Measurements from ENCODE around the gene CFAP299.
"Not testable (repeated sequence)": the region's sequence is repeated elsewhere in the genome, so short reads cannot be mapped to it uniquely, and the experiment has no call there.

The CFAP299 gene

GRCh38 chr4:80749558-80749957, 414.0 kb downstream of the CFAP299 start:
- DNase-seq: not testable (repeated sequence)

- DNase-seq: no peak
Measured at GRCh38 chr4:80751200-80751599, 415.7 kb downstream of the CFAP299 start.

- peak; percentile 1 for DNase-seq
Measured at GRCh38 chr4:80767944-80768343, 432.4 kb downstream of the CFAP299 start.

- DNase-seq: no peak
Measured at GRCh38 chr4:80776168-80776567, 440.6 kb downstream of the CFAP299 start.

GRCh38 chr4:80781431-80781830, 445.9 kb downstream of the CFAP299 start:
- no peak for DNase-seq

- no peak for DNase-seq
Measured at GRCh38 chr4:80787306-80787705, 451.8 kb downstream of the CFAP299 start.

- DNase-seq: no peak
Measured at GRCh38 chr4:80788798-80789197, 453.3 kb downstream of the CFAP299 start.

- DNase-seq: no peak
Measured at GRCh38 chr4:80790152-80790551, 454.6 kb downstream of the CFAP299 start.

- DNase-seq: peak; percentile 6
Measured at GRCh38 chr4:80793660-80794059, 458.1 kb downstream of the CFAP299 start.

- no peak for DNase-seq
Measured at GRCh38 chr4:80798082-80798481, 462.6 kb downstream of the CFAP299 start.

GRCh38 chr4:80800719-80801118, 465.2 kb downstream of the CFAP299 start:
- not testable (repeated sequence) for DNase-seq

GRCh38 chr4:80803337-80803736, 467.8 kb downstream of the CFAP299 start:
- DNase-seq: no peak

- no peak for DNase-seq
Measured at GRCh38 chr4:80806472-80806871, 470.9 kb downstream of the CFAP299 start.

- DNase-seq: no peak
Measured at GRCh38 chr4:80809039-80809729, 473.7 kb downstream of the CFAP299 start.

GRCh38 chr4:80811406-80811805, 475.9 kb downstream of the CFAP299 start:
- DNase-seq: no peak

- no peak for DNase-seq
Measured at GRCh38 chr4:80812145-80812544, 476.6 kb downstream of the CFAP299 start.

- no peak for DNase-seq
Measured at GRCh38 chr4:80814266-80814665, 478.7 kb downstream of the CFAP299 start.

- DNase-seq: peak; percentile 25
Measured at GRCh38 chr4:80831383-80832361, 496.1 kb downstream of the CFAP299 start.

GRCh38 chr4:80839281-80839680, 503.8 kb downstream of the CFAP299 start:
- no peak for DNase-seq

- no peak for DNase-seq
Measured at GRCh38 chr4:80839792-80840191, 504.3 kb downstream of the CFAP299 start.

GRCh38 chr4:80840396-80840795, 504.9 kb downstream of the CFAP299 start:
- DNase-seq: no peak

- DNase-seq: no peak
Measured at GRCh38 chr4:80841587-80842281, 506.2 kb downstream of the CFAP299 start.

GRCh38 chr4:80846210-80846609, 510.7 kb downstream of the CFAP299 start:
- no peak for DNase-seq

Measured in EL (cell line).